ENCODE data around the gene ZNF513. TPM values are rescaled to one million over a fixed set of nuclear protein-coding genes. Genes with fewer than 3 reads are reported as not detected.

ZNF513 gene
- total and polyA plus RNA-seq, 5 experiments from 2014 or later: 2.0 to 18.8 (median 6.0) TPM

DNA sequence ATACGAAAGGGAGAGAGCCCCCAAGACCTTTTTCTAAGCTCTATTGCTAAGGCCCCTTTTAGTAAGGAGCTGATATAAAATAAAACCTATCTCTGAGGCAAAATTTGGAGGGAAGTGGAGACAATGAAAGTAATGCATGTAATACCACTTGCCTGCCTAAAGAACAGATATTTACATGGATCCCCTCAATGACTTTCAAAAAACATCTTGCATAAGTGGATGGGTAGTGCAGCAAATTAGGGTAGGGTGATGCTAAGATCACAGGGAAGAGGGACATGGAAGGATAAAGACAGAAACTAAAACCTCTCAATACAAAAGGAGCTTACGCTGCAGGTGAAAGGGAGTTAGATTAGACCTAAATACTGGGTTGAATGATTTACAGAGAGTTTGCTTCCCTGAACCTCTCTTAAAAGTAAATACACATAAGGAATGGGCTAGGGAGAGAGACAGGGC, 1.1 kb downstream of the ZNF513 start:
- Mint-ChIP-seq H3K27me3 (no peaks in the 10 kb centered on the region), H3K9me3 (no peaks in the 10 kb centered on the region), H3K27ac (peak overlapping the region; percentile 38 to 97 (median 94)), H3K36me3 (peaks cover 0 to 54% (median 10%) of the 10 kb centered on the region in 3 donors), H3K4me1 (peaks cover 18 to 48% (median 30%) of the 10 kb centered on the region in 4 donors), H3K4me3 (peak overlapping the region; percentile 73 to 95 (median 89))
- DNase-seq: no peak
- POLR2A ChIA-PET: interaction anchor here (0.6 to 3.4 kb wide), 8 partner anchors 9 to 245 kb away, joined by 3 to 71 read pairs (median 14); partner anchors contain the start of genes EIF2B4, GTF3C2, MPV17 and NRBP1
- ATAC-seq: no peak

DNA sequence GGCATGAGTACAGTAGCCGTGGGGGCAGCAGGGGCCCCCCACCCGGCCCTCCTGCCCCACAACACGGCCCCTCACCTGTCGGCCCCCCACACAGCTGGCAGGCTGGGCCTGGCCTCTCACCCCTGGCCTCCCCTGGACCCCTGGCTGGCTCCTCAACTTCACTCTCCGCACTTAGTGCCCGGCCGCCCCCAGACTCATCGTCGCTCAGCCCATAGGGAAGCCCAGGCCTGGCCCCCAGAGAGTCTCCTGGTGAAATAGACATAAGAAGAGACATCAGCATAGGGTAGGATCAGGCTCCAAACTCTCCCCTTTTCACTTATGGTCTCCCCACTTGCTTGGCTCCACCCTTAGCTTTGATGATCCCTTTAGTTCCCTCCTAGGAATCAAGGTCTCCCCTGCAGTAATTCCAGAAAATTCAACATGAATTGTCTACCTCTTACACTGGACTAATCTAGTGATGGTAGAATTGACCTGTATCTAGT, 1.7 kb downstream of the ZNF513 start:
- no peak for DNase-seq
- peaks cover 0 to 54% (median 12%) of the 10 kb centered on the region in 3 donors for H3K36me3 Mint-ChIP-seq
- H3K9me3 Mint-ChIP-seq: no peaks in the 10 kb centered on the region
- no peaks in the 10 kb centered on the region for H3K27me3 Mint-ChIP-seq
- H3K4me3 Mint-ChIP-seq: peak overlapping the region in 6 of 10 donors; percentile 38 to 95 (median 90)
- H3K27ac Mint-ChIP-seq: peak overlapping the region; percentile 12 to 97 (median 92)
- ATAC-seq: no peak
- H3K4me1 Mint-ChIP-seq: peaks cover 17 to 48% (median 30%) of the 10 kb centered on the region in 4 donors
- POLR2A ChIA-PET: interaction anchor here (0.6 to 3.4 kb wide), 8 partner anchors 9 to 245 kb away, joined by 3 to 71 read pairs (median 14); partner anchors contain the start of genes EIF2B4, GTF3C2, MPV17 and NRBP1

DNA sequence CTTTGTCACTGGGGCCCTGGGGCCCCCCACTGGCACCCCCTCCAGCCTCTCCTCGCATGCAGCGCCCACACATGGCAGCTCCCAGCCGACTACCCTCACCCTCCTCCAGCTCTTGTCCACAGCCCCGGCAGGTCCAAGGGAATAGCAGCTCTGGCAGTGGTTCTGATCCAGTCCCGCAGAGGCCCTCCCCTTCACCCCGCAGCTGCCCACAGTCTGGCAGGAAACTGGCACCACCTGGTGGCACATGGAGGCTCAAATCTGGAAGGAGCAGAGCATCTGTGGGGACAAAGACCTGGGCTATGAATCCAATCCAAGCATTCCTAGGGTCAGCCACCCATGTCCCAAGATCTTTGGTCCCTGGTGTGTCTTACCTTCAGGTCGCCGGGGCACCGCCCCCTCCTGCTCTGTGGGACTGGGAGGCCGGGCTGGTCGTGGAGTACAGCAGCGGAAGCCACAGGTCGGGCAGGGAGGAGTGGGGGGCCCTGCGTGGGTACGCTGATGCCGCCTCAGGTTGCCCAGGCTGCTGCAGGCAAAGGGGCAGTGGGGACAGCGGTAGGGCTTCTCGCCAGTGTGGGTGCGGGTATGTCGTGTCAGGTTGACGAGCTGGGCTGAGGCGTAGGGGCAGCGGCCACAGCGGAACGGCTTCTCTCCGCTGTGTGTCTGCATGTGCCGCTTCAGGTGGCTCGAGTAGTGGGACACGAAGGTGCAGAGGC, 2.3 kb downstream of the ZNF513 start:
- ATAC-seq: no peak
- Mint-ChIP-seq H3K27ac (peak overlapping the region in 4 of 10 donors; percentile 38 to 86 (median 56)), H3K4me1 (peaks cover 16 to 48% (median 34%) of the 10 kb centered on the region in 4 donors), H3K4me3 (peak overlapping the region in 2 of 10 donors; percentile 26 to 63), H3K36me3 (peaks cover 0 to 54% (median 12%) of the 10 kb centered on the region in 3 donors), H3K9me3 (no peaks in the 10 kb centered on the region), H3K27me3 (no peaks in the 10 kb centered on the region)
- POLR2A ChIA-PET: interaction anchor here (0.6 to 2.6 kb wide), 4 partner anchors 13 to 55 kb away, joined by 3 to 14 read pairs (median 4); partner anchors contain the start of gene MPV17
- no peak for DNase-seq

DNA sequence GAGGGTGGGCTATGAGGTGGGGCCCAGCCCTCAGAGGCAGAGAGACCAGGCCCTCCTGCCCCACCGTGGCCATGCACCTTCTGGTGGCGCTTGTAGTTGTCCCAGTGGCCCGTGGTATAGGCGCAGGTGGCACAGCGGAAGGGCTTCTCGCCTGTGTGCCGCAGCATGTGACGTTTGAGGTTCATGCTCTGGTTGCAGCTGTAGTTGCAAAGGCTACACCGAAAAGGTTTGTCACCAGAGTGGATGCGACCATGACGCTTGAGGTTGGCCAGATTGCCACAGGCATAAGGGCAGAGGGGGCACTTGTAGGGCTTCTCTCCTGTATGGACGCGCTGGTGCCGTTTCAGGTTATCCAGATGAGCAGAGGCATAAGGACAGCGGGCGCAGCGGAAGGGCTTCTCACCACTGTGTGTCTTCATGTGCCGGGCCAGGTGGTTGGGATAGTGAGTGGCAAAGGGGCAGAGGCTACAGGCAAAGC, 2.9 kb downstream of the ZNF513 start:
- peaks cover 19 to 53% (median 38%) of the 10 kb centered on the region in 4 donors for H3K4me1 Mint-ChIP-seq
- no peaks in the 10 kb centered on the region for H3K9me3 Mint-ChIP-seq
- ATAC-seq (no peak), DNase-seq (no peak)
- peak overlapping the region in 5 of 10 donors; percentile 41 to 77 (median 63) for H3K27ac Mint-ChIP-seq
- peaks cover 0 to 58% (median 15%) of the 10 kb centered on the region in 3 donors for H3K36me3 Mint-ChIP-seq
- no peaks in the 10 kb centered on the region for H3K27me3 Mint-ChIP-seq
- peak overlapping the region in 3 of 10 donors; percentile 45 to 74 (median 59) for H3K4me3 Mint-ChIP-seq
- POLR2A ChIA-PET: interaction anchor here (1.1 kb wide), 1 partner anchor 52 kb away, joined by 3 read pairs; no protein-coding TSS in a partner anchor

DNA sequence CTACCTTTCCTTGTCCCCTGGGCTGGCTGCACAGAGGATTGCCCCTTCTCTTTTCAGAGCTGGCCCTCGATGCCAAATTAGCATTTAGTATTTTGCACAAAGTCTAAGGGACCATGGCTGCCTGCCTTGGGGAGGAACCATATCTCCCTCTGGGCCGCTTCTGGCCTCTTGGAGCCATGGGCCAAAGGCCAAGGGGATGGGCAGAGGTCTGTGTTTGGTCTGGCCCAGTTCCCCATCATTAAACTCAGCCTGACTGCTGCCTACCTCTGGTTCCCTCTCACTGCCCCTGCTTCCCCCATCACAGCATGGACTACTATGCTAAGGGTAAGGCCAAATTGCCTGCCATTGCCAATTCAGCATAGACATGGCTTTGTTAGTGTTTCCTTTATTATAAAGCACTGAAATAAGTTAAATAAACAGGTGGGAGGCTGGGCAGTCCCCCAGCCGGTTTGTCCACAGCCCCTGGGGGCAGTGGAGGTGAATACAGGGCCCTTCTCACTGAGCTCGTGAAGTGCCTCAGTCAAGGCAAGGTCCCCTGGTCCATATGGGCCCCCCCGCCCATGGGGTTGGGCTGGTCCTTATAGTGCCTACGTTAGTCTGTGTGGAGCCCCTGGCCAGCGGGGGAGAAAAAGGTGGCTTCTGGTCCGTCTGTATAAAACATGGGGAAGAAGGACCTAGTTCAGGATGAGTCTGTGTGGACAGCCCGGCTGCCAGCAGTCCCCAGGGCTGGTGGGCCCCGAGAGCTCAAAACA, 3.5 kb downstream of the ZNF513 start:
- Mint-ChIP-seq H3K4me1 (peaks cover 23 to 59% (median 44%) of the 10 kb centered on the region in 4 donors), H3K4me3 (peak overlapping the region in 2 of 10 donors; percentile 18 to 74), H3K9me3 (no peaks in the 10 kb centered on the region), H3K36me3 (peaks cover 0 to 61% (median 15%) of the 10 kb centered on the region in 3 donors), H3K27ac (peak overlapping the region in 1 of 10 donors; percentile 70), H3K27me3 (no peaks in the 10 kb centered on the region)
- no peak for DNase-seq
- ATAC-seq: no peak
- POLR2A ChIA-PET: interaction anchor here (1.1 kb wide), 1 partner anchor 52 kb away, joined by 3 read pairs; no protein-coding TSS in a partner anchor

DNA sequence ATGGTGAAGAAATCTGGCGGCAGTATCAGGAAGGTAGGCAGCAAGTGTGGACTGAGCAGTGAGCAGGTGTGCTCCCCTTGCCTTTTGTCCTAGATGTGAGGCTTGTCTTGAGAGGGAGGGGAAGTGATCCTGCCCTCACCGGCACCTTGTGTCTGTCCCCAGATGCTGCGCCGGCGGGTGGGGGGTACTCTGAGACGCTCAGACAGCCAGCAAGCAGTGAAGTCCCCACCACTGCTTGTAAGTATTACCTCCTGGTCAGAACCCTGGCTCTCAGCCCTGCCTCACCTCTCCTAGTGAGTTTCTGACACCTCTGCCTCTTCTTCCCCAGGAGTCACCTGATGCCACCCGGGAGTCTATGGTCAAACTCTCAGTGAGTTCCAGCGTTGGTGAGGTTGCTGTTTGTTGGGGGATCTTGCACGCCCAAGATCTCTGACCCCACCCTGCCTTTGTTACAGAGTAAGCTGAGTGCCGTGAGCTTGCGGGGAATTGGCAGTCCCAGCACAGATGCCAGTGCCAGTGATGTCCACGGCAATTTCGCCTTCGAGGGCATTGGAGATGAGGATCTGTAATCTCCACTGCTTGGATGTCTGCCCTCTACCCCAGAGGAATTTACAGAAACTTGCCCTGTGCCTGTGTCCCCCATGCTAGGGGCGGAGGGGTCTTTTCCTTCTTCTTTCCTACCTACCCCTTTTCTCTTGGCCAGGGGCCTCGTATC, 4.2 kb downstream of the ZNF513 start:
- Mint-ChIP-seq H3K36me3 (peaks cover 0 to 56% (median 15%) of the 10 kb centered on the region in 3 donors), H3K27ac (peak overlapping the region in 2 of 10 donors; percentile 50 to 70), H3K4me1 (peaks cover 27 to 61% (median 47%) of the 10 kb centered on the region in 4 donors), H3K27me3 (no peaks in the 10 kb centered on the region), H3K9me3 (no peaks in the 10 kb centered on the region), H3K4me3 (no peak overlapping the region)
- ATAC-seq: no peak
- DNase-seq: no peak
- POLR2A ChIA-PET: interaction anchor here (1.8 kb wide), 1 partner anchor 52 kb away, joined by 4 read pairs; the partner anchor contains the start of gene NRBP1

DNA sequence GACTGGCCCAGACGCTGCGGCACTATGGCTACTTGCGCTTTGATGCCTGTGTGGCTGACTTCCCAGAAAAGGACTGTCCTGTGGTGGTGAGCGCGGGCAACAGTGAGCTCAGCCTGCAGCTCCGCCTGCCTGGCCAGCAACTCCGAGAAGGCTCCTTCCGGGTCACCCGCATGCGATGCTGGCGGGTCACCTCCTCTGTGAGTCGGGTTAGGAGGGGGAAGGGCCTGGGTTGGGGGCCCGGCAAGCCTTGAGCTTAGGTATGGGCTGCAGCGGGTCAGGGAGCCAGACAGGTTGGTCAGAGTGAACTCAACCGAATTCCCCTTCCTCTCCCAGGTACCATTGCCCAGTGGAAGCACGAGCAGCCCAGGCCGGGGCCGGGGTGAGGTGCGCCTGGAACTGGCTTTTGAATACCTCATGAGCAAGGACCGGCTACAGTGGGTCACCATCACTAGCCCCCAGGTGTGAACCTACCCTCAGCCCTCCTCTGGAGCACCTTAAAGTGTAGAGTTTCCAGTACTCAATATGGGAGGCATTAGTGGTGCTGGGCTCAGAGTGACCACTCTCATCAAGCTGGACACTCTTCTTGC, 4.9 kb downstream of the ZNF513 start:
- ATAC-seq: no peak
- no peak for DNase-seq
- no peaks in the 10 kb centered on the region for H3K27me3 Mint-ChIP-seq
- H3K36me3 Mint-ChIP-seq: peaks cover under 1 to 56% (median 15%) of the 10 kb centered on the region in 3 donors
- no peaks in the 10 kb centered on the region for H3K9me3 Mint-ChIP-seq
- peak overlapping the region in 1 of 10 donors; percentile 41 for H3K4me3 Mint-ChIP-seq
- H3K4me1 Mint-ChIP-seq: peaks cover 25 to 59% (median 44%) of the 10 kb centered on the region in 4 donors
- H3K27ac Mint-ChIP-seq: peak overlapping the region in 2 of 10 donors; percentile 50 to 56
- POLR2A ChIA-PET: interaction anchor here (1.8 kb wide), 1 partner anchor 53 kb away, joined by 4 read pairs; the partner anchor contains the start of gene NRBP1

DNA sequence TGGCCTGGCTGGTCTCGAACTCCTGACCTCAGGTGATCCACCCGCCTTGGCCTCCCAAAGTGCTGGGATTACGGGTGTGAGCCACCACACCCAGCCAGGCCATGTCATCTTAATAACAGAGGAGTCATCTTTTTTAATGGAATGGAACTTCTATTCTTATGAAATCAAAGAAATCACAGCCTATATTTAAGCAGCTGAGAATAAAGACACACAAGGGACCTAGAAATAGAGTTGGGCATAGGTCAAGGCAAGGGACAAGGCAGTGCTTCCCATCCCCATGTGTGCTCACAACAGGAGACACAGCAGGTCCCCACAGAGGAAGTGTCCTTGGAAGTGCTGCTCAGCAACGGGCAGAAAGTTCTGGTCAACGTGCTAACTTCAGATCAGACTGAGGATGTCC, 7.0 kb downstream of the ZNF513 start:
- no peak for ATAC-seq
- H3K4me1 Mint-ChIP-seq: peaks cover 30 to 56% (median 42%) of the 10 kb centered on the region in 4 donors
- no peaks in the 10 kb centered on the region for H3K9me3 Mint-ChIP-seq
- no peaks in the 10 kb centered on the region for H3K27me3 Mint-ChIP-seq
- DNase-seq: no peak
- H3K27ac Mint-ChIP-seq: peak overlapping the region in 2 of 10 donors; percentile 57 to 58
- POLR2A ChIA-PET: interaction anchor here (1.4 to 1.9 kb wide), 2 partner anchors 36 to 55 kb away, joined by 6 to 7 read pairs; partner anchors contain the start of genes NRBP1 and PPM1G
- peak overlapping the region in 2 of 10 donors; percentile 18 to 41 for H3K4me3 Mint-ChIP-seq
- peaks cover 4 to 58% (median 15%) of the 10 kb centered on the region in 3 donors for H3K36me3 Mint-ChIP-seq

DNA sequence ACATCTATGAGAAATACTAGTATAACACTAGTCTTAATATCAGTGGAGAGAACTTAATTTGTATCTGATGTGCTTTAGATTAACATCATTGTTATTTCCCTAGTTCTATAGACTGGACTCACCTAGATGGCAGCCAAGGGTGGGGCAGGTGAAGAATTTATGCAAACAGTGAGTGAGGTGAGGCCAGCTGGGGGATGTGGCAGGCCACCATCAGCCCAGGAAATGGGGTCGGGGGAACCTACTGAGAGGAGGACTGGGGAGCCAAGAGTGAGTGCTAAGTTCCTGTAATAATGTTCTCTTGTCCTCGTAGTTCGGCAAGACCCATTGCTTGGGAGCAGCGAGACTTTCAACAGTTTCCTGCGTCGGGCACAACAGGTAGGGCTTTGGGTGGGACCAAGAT, 7.6 kb downstream of the ZNF513 start:
- H3K4me1 Mint-ChIP-seq: peaks cover 31 to 53% (median 43%) of the 10 kb centered on the region in 4 donors

DNA sequence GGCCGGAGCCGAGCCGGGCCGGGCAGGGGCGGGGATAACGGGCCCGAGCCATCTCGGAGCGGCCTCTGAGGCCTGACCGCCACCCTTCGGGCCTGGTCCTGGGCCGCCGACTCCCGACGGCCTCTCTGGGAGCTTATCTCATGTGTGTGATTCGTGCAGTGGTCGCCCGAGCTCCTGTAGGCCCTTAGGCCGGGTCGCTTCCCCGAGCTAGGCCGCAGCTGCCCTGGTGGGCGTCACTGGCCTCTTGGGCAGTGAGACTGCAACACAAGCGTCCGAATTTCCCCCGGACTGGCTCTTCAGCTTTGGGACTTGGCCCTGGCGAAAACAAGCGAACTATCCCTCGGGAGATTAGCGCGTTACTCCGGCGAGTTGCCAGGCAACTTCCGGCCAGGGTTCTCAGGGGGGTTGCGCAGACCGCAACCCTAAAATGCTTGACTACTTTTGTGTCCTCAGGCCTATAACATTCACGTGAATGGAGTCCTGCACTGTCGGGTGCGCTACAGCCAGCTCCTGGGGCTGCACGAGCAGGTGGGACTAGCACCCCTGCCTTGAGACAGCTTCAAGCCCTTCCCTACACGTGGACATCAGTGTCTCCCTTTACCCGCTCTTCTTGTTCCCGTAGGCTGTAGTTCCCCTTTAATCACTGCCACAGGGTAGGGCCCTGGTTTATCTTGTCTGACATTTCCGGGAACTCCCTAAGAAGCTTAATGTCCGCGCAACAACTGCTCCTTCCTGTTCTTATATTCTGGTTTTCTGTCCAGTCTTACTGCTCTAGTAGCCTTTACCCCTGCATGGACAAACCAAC, 9.5 kb downstream of the ZNF513 start:
- DNase-seq: peak in 7 of 10 donors; percentile 16 to 67 (median 33)

More for the DNA sequence above, 7.6 kb downstream of the ZNF513 start:
- DNase-seq (no peak), ATAC-seq (no peak)
- H3K36me3 Mint-ChIP-seq: peaks cover 4 to 62% (median 15%) of the 10 kb centered on the region in 3 donors
- H3K27ac Mint-ChIP-seq: peak overlapping the region in 9 of 10 donors; percentile 7 to 95 (median 57)
- POLR2A ChIA-PET: interaction anchor here (0.5 to 5.6 kb wide), 6 partner anchors 8 to 189 kb away, joined by 3 to 71 read pairs (median 18); partner anchors contain the start of genes GTF3C2, MPV17, NRBP1 and ZNF513
- peak overlapping the region in 6 of 10 donors; percentile 51 to 84 (median 55) for H3K4me3 Mint-ChIP-seq
- no peaks in the 10 kb centered on the region for H3K27me3 Mint-ChIP-seq
- no peaks in the 10 kb centered on the region for H3K9me3 Mint-ChIP-seq

More for the DNA sequence above, 9.5 kb downstream of the ZNF513 start:
- POLR2A ChIA-PET: interaction anchor here (0.7 to 5.6 kb wide), 9 partner anchors 9 to 292 kb away, joined by 3 to 71 read pairs (median 5); partner anchors contain the start of genes GTF3C2, KHK, MPV17 and NRBP1
- peak overlapping the region; percentile 88 to 99 (median 96) for H3K27ac Mint-ChIP-seq
- peak overlapping the region; percentile 84 to 100 (median 96) for H3K4me3 Mint-ChIP-seq
- peak; percentile 3 to 12 for ATAC-seq
- no peaks in the 10 kb centered on the region for H3K27me3 Mint-ChIP-seq
- H3K4me1 Mint-ChIP-seq: peaks cover 27 to 43% (median 43%) of the 10 kb centered on the region in 4 donors
- H3K9me3 Mint-ChIP-seq: no peaks in the 10 kb centered on the region
- peaks cover 4 to 65% (median 22%) of the 10 kb centered on the region in 3 donors for H3K36me3 Mint-ChIP-seq
